ENCODE results near the gene SAPCD2.

Gene SAPCD2

DNA sequence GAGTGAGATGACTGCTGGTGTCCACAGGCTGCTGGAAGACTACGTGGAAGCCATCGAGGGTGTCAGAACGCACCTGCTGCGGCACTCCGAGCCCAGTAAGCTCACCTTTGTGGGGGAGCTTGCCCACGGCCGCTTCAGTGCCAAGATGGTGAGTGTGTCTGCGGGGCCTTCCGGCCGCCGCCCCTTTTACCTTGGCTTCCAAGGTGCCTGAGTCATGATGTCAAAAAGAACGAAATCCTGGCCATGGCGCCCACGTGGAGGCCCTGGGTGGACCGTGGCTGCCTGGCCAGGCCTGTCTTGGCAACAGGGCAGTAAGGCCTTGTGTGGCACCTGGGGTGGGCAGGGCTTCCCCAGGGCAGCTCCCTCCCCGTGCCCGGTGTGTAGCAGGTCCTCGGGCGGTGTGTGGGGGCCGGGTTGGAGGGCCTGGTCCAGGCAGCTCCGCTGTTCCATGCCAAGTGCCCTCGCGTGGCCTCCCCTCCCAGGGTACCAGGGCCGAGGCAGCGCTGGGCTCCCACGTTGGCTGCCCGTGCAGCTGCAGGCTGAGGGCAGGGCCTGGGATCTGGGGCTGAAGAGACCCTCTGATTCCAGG lies 36.4 kb upstream of the SAPCD2 start:
- no peak for DNase-seq

DNA sequence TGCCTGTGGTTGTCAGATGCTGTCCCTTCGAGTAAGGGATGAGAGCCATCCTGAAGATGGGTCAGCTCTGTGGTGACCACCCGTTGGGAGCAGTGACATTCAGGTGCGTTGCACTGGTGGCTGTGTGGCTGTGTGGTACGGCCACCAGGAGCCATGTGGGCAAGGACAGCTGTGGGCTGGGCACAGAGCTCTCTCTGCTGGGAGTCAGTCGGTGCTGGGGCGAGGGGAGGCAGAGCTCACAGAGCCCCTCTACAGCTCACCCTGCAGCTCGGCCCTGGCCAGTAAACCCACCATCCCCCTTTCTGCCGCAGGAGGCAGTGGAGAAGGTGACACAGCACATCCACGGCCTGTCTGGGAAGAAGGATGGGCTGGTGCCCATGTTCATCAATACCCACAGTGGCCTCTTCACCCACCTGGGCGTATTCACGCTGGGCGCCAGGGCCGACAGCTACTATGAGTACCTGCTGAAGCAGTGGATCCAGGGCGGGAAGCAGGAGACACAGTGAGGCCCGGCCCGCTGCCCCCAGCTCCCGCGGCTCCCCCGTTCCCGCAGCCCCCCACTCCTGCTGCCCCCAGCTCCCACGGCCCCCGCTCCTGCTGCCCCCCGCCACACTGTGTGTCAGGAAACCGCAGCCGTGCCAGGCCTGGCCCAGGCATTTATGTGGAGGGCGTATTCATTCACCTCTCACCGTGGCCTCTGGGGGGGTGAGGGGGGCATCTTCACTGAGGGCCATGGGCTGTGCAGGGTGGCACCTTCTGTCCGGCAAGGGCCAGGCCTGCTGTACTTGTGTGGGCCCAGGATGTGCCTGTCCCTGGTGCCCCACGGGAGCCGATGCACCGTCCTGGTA lies 35.7 kb upstream of the SAPCD2 start:
- no peak for DNase-seq

DNA sequence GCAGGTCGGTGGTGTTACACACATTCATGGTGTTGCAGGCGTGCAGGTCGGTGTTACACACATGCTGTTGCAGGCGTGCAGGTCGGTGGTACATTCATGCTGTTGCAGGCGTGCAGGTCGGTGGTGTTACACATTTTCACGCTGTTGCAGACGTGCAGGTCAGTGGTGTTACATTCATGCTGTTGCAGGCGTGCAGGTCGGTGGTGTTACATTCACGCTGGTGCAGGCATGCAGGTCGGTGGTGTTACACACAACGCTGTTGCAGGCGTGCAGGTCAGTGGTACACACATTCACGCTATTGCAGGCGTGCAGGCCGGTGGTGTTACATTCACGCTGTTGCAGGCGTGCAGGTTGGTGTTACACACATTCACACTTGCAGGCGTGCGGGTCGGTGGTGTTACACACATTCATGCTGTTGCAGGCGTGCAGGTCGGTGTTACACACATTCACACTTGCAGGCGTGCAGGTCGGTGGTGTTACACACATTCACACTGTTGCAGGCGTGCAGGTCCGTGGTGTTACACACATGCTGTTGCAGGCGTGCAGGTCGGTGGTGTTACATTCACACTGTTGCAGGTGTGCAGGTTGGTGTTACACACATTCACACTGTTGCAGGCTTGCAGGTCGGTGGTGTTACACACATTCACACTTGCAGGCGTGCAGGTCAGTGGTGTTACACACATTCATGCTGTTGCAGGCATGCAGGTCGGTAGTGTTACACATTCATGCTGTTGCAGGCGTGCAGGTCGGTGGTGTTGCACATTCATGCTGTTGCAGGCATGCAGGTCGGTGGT lies 33.0 kb upstream of the SAPCD2 start:
- DNase-seq, result no peak

DNA sequence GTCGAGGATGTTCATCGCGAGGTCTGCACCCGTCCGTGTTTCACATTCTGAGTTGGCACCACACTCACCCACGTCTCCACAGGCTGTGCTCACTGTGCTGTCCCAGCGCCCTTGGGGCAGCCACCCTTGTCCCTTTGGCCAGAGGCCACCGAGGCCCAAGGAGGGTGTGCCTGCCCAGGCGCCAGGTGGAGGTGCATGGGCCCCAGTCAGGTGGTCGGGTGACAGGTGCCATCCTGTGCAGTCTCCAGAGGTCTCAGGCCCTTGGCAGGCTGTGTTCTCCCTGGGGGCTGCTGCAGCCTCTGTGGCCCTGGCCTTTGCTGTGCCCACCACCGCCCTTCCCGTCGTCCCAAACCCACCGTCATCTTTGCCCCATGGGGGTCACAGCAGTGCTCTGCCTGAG lies 28.9 kb upstream of the SAPCD2 start:
- DNase-seq, result no peak

DNA sequence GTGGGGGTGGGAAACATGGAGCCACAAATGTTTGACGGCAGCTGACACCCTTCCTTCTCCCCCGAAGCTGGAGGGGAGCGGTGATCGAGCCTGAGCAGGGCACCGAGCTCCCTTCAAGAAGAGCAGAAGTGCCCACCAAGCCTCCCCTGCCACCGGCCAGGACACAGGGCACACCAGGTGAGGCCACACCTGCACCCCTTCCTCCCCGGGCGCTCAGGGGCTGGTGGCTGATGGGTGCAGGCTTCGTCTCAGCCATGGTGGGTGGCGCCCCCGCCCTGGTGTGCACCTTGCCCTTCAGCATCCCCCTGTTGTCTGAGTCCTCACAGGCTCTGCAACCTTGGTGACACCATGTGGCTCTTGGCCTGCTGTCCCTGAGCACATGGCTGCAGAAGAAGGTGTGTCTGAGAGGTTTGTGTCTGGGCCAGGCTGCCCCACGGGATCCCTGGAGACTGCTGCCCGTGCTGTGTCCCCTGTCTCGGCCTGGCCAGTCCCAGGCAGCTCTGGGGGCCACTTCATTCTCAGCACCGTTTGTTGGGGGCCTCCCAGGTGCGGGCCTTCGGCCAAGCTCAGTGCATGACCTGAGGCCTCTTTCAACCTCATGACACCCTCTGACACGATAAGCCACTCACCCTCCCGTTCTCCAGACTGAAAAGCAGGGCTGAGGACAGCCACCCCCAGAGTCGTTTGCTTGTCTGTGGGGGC lies 27.6 kb upstream of the SAPCD2 start:
- DNase-seq, result no peak

DNA sequence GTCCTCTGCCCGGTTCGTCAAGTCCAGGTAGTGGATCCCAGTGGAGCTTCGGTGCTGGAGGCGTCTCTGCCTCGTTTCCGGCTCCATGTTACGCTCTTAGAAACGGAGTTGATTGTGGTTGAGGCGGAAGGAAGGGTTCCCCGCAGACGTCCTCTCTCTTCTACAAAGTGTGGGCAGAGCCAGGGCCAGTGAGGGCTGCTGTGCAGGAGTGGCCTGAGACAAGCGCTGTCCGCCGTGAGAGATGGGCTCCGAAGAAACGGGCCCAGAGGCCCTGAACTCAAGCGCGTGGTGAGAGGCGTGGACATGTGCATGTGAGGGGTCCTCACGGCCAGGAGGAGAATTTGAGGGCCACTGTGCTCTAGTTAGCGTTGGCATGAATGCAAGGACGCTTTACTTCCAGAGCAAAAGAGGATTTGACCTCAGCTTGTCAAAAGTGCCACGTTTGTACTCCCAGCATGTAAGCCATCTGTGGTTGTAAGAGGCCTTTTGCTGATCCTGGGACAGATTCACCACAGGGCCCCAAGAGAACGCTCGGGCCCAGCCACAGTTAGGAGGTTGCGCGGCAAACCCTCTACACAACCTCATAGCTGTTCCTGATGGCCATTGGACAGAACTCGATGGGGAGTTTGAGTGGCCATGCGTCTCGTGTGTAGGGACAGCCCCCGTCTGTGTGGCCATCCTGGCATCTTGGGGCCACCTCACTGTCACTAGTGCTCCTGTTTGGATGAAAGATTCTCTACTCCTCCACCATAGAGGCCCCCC lies 26.6 kb upstream of the SAPCD2 start:
- no peak for DNase-seq

DNA sequence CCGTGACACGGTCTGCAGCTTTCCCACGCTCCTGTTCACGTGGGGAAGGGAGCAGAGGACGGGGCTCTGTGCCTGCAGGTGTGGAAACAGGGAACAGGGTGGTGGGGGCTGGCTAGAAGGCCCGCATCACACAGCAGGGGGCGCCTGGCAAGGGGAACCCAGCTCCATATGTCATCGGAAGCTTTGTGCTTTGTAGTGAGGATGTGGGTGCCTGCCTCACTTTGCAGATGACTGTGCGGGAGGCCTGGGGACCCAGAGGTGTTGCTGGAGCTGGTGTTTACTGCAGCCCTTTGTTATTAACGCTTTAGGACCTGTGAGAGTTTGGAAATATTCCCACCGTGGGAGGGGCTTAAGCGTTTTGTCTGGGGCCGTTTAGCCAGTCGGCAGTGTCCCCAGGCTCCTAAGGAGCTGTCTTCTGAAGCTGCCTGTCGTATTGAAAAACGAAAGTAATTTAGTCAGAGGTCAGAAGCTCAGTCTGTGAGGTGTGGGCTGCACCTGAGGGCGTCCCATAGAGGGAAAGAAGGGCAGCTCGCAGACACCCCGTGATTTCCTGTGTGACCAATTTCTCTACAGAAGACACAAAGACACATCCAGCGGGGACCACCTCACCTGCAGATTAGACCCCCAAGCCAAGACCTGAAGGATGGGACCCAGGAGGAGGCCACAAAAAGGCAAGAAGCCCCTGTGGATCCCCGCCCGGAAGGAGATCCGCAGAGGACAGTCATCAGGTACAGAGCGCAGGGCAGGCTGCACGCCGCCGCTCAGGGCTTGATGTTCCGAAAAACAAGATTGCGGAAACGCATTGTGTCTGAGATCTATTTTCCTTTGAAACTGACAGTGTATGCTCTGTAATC lies 25.5 kb upstream of the SAPCD2 start:
- no peak for DNase-seq

DNA sequence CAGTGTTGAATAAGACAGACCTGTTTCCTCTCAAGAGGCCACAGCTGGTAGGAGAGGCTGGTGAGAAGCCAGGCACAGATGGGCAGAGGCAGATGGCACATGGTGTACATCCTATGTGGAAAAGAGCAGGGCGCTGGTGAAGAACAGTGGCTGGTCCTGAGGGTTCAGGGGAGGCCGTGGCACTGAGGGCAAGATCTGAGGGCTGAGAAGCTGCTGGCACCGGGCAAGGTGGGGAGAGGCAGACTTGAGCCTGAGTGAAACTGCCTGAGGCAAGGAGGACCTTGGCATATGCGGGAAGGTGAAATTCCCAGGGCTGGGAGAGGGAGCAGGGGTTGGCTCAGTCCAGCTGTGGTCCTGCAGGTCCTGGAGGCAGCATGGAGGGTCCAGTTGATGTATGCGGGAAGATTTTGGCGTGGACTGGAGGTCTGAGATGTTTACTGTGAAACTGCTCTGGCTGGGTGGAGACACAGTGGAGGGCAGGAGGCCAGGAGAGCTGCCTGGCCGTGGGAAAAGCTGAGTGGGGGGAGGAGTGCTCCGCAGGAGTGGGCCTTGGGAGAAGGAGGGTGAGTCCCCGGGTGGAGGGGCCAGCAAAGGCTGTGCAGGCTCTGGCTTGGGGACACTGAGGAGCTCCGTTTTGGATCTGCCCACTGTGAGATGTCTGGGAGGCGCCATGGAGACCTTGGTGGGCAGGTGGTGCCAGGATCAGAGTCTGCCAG lies 19.0 kb upstream of the SAPCD2 start:
- no peak for DNase-seq

DNA sequence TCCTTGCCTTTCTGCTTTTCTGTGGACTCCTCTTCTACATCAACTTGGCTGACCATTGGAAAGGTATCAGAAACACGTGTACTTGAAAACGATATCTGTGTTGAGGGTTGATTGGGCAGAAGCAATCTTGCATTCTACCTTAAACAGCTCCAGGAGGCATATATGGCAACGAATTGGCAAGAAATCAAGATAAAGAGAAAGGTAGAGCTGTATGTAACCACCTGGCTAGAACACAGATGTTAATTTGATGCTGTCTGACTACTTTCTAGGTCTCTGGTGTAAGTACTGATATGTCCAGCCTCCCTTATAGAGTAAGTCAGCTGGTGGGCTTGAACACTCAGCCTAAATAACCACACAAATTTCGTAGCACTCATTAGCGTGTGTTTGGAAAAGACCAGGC lies 17.8 kb upstream of the SAPCD2 start:
- no peak for DNase-seq

DNA sequence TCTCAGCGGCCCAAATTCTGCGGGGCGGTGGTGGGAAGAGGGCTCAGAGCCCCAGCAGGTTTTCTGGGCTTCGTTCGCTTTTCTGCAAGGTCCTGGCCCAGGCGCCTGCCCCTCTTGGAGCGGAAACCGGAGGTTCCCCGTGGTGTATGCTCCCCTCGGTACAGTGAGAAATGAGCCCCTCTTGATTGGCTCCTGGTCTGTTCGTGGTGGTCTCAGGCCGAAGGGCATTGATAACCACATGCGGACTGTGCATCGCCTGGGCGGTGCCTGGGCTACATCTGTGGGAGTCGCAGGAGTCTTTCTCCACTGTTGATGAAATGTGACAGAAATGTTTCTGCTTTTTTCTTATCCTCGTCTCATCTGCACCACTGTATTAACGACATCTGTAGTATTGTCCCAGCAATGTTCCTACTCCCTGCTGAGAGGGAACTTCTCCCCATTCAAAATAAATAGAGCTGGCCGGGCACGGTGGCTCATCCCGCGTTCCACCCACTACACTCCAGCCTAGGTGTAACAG lies 17.1 kb upstream of the SAPCD2 start:
- DNase-seq, result no peak

DNA sequence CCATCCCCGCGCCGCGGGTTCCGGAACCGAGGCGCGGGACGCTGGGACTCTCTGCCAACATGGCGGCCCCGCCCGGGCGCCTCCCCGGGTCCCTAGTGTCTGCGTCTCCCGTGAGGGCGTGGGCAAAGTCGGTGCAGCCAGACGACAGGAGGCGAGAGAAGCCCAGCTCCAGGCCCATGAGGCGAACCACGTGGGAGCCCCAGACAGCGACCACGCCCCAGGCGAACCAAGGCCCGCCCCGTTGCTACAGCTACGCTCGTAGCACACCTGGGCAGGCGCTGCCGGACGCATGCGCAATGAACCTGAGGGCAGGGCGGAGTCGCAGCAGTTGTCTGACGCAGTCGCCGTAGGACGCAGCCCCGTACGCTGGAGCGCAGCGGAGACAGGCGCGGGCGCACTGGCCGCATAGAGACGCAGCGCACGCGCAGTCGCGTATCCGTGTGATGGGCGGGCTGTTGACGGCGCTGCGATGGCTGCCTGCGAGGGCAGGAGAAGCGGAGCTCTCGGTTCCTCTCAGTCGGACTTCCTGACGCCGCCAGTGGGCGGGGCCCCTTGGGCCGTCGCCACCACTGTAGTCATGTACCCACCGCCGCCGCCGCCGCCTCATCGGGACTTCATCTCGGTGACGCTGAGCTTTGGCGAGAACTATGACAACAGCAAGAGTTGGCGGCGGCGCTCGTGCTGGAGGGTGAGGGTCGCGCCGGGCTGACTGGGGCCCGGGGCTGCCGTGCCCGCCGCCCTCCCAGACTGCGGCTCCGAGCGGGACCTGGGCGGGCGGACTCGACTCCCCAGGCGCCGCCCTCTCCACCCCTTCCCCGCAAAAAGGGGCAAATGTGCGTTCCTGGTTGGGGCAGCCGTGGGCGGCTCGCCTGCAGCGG lies 16.4 kb upstream of the SAPCD2 start, which contains the start of gene MAN1B1:
MAN1B1 (plus strand) TSS at position 455 of the 878 bp plus-strand sequence; CDS start at position 470, 15 bp downstream.
- DNase-seq, result peak; percentile 99

DNA sequence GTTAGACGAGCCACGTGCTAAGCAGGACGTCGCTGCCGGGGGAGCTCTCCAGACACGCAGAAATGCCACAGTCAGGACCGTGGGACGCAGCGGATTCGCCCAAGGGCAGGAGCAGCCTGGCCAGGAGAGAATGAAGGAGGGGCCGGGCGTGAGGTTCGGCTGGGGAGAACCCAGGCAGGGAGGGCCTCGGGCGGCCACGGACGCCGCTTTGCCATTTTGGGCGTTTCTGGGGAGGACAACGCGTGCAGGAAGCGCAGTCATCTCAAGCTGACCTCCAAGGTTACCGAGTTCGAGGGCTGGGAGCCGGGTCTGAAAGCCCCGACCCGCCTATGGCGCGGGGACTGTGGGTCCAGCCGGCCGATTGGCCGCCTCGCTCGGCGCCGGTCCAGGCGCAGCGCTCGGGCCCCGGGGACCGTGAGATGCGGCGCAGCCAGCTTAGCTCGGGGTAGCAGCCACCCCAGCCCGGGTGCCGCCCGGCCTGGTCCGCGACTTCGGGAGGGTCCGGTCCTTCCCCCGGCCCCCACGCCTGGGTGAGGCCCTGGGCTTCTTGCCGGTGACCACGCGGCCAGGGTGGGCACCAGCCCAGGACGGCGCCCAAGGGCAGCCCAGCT lies 15.7 kb upstream of the SAPCD2 start:
- DNase-seq, result peak; percentile 30

DNA sequence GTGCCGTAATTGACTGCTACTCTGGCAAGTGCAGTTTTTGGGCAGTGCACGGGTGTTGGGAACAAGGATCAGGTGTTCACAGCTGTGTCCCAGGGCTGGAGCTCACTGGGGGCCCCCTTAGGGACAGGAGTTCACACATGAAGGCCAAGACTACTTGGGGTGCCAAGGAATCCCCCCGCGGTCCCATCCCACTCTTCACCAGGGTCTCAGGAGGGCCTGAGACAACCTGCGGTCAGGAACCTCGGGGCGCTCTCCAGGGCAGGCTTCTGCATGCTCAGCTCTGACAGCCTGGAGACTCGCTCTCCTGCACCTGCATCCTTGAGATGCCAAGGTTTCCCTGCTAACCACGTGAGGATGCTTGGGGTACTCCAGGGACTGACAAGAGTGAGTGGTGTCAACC lies 14.2 kb upstream of the SAPCD2 start:
- DNase-seq, result no peak

DNA sequence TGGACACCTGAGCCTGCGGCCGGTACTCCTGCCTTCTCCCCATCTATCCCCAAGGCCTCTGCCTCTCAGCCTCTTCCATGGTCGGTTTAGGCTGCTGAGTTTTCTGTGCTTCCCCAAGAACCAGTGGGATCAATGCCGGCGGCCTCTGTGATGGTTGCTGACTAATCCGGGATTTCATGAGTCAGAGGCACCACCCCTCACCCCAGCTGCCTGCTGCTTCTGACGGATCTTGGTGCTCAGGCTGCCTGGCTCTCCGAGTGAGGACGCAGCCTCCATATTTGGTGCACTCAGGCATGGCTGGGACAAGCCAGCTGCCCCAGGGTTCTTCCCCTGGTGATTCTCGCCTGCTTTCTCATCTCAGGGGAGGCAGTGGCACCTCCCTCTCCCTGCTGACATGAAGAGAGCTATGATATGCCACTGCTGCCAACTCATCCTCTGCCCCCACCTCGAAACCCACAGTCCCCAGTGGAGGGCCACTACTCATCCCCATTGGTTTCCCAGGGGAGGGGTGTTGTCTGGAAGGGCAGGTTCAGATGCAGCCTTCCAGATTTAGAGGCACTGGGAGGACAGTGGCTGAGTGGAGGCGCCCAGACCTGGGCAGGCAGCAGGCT lies 13.1 kb upstream of the SAPCD2 start:
- peak; percentile 72 for DNase-seq

DNA sequence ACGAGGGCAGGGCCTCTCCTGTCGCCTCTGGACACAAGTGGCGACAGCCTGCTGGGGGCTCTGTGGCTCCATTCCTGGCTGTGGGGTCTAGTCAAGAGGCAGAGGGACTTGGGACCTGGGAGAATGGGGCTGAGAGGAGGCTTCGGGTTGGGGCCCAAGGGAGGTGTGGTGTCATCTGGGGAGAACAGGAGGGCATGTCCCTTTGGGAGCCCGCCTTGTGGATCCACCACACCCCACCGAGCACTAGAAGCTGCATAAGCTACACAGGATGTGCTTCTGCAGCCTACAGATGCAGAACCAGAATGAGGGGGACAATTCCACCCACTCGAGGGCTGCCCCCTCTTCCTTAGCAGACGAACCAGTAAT lies 12.6 kb upstream of the SAPCD2 start:
- DNase-seq, result no peak

DNA sequence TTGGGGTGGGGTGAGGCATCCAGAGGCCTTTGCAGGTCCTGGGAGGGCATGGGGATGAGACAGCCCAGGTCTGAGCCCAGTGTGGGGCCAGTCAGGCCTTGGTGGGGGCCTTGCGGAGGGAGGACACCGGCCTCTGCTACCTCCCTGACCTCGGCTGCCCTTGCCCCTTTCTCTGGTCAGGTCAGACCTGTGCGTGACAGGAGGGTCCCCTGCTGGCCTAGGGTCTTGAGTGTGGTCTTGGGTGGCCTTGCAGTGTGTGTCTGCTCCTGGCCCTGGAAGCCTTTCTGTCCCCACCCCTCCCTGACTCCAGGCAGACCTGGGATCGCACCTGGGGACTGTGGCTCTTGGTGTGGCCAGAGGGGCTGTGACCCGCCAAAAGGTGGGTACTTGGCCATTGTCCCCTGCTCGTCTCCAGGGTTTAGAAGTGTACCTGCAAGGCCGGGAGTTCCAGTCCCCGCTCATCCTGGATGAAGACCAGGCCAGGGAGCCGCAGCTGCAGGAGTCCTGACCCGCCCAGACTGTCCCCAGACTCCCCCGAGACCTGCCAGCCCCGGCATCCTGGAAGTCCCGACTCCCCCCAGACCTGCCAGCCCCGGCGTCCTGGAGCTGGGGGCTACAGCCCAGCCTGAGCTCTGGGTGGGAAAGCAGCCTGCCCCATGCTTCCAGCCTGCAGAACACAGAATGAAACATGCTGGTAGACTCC lies 12.0 kb upstream of the SAPCD2 start:
- no peak for DNase-seq

DNA sequence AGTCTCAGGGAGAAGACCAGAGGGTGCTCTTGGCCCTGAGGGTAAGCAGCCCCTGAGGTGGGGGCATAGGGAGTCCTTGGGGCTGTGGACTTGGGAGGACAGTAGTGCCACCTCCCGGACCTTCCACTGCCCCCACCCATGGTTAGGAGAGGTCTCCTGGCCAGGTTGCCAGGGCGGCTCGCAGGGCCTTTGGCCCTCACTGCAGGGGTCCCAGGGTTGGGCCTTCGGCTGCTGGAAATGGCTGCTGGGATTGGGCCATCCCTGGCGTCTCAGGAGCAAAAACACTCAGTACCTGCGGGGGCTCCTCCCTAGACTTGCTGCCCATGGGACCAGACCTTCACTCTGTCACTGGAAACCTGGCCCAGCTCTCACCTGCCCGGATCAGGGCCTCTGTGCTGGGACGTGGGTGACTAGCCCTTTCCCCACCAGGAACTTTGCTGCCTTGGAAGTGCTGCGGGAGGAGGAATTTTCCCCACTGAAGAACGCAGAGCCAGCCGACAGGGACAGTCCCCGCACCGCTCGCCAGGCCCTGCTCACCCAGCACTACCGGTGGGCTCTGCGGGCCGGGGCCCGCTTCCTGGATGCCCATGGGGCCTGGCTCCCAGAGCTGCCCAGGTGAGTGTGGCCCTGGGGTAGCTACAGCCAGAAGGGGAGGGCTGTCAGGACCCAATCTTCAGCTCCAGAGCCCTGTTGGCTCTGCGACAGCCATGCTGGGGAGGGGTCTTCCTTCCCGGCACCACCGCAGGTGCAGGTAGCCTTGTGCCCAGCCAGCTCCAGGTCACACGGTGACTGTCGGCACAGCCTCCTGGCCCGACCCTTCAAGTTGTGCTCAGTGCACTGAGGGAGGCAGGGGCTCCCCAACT lies 10.1 kb upstream of the SAPCD2 start:
- DNase-seq, result no peak

Data from suppressor macrophage treated with lipopolysaccharide for 4 hours (primary cell).